ENCODE data around the gene FHL5.

The FHL5 gene

DNA sequence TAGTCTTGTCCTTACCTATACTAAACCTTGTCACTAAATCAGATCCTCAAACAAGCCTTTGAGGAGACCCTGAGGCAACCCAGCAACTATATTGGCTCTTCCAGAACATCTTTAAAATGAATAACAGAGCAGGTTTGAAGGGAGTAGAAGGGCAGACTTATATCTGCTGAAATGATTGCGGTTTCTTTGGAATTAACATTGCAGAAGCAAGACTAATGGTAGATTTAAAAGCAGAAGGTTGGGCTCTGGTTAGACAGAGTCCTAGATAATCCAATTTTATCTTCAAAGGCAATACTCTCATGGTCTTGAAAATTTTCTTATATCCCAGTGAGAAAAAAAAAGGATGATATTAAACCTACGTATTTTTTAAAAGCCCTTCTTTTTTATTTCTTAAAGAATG, 19.1 kb downstream of the FHL5 start:
- no peak for DNase-seq (ENCODE audit: low read depth, low spot score)
- TF ChIP-seq, protein P1, sequence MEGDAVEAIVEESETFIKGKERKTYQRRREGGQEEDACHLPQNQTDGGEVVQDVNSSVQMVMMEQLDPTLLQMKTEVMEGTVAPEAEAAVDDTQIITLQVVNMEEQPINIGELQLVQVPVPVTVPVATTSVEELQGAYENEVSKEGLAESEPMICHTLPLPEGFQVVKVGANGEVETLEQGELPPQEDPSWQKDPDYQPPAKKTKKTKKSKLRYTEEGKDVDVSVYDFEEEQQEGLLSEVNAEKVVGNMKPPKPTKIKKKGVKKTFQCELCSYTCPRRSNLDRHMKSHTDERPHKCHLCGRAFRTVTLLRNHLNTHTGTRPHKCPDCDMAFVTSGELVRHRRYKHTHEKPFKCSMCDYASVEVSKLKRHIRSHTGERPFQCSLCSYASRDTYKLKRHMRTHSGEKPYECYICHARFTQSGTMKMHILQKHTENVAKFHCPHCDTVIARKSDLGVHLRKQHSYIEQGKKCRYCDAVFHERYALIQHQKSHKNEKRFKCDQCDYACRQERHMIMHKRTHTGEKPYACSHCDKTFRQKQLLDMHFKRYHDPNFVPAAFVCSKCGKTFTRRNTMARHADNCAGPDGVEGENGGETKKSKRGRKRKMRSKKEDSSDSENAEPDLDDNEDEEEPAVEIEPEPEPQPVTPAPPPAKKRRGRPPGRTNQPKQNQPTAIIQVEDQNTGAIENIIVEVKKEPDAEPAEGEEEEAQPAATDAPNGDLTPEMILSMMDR (IDR thresholded peaks at IDR 0.05; ENCODE audit: insufficient read depth, low read length, missing control alignments), result no peak
- CTCF ChIA-PET, result no interaction called here
- no peak overlapping the region for H3K4me3 ChIP-seq (ENCODE audit: low read depth, low read length)
- POLR2A ChIA-PET, result no interaction called here

DNA sequence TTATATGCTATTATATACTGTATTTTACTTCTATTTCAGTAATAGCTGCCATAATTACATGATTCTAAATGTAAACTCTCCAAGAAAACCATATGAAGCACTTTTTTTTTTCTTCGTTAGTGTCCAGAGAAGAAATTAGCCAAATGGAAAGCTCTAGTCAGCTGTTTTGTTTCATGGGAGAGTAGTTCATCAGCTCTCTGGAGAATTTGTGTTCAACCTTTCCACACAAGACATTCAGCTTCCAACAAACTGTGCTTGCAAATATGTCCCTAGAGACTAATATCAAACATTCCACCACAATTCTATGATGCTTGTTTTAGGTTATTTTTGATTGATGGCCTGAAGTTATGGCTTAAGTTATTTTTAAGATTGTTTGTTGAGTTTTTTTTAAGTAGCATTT, 19.5 kb downstream of the FHL5 start:
- DNase-seq (ENCODE audit: low read depth, low spot score), result no peak
- CTCF ChIA-PET, result no interaction called here
- H3K4me3 ChIP-seq (ENCODE audit: low read depth, low read length), result no peak overlapping the region
- POLR2A ChIA-PET, result no interaction called here
- TF ChIP-seq, protein P1 (IDR thresholded peaks at IDR 0.05; ENCODE audit: insufficient read depth, low read length, missing control alignments), result no peak

DNA sequence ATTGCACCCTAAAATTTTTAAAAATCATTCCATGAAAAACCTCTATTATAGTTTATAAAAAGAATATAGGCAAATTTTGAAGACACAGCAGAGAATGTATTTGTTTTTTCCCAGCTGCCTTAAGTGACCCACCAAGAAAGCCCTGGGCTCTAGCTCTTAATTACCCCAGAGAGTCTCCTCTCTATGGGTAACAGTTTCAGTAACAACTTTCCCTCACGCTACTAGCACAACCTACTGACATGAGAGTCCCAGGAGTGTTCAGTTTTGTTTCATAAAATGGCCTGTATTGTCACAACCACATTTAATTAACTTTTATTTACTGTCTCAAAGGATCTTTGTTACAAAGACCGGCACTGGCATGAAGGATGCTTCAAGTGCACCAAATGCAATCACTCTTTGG, 41.5 kb downstream of the FHL5 start:
- TF ChIP-seq, protein P1 (IDR thresholded peaks at IDR 0.05; ENCODE audit: insufficient read depth, low read length, missing control alignments), result no peak
- no peak overlapping the region for H3K4me3 ChIP-seq (ENCODE audit: low read depth, low read length)
- ChIA-PET POLR2A (no interaction called here), CTCF (interaction anchor here (1.1 kb wide), 1 partner anchor 294 kb away, joined by 3 read pairs; no protein-coding TSS in a partner anchor)
- no peak for DNase-seq (ENCODE audit: low read depth, low spot score)

DNA sequence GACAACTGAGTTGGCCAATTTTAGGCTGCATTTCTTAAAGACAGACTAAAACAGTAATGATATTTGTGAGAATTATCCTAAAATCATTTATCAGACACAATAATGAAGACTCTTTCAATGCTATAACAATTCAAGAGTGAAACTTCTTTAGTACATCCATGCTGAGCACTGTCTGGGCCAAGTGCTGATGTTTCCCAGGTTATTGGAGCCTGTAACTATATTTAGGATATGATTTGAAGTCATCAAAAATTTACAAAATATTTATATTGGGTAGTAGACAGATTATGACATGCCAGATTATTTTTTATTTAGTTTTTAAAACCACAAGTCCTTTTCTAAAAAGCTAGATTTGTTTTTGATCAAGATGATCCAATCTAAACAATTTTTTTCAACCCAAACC, 45.1 kb downstream of the FHL5 start:
- DNase-seq (ENCODE audit: low read depth, low spot score), result no peak
- no peak overlapping the region for H3K4me3 ChIP-seq (ENCODE audit: low read depth, low read length)
- TF ChIP-seq, protein P1 (IDR thresholded peaks at IDR 0.05; ENCODE audit: insufficient read depth, low read length, missing control alignments), result no peak
- CTCF ChIA-PET, result no interaction called here
- POLR2A ChIA-PET, result no interaction called here

DNA sequence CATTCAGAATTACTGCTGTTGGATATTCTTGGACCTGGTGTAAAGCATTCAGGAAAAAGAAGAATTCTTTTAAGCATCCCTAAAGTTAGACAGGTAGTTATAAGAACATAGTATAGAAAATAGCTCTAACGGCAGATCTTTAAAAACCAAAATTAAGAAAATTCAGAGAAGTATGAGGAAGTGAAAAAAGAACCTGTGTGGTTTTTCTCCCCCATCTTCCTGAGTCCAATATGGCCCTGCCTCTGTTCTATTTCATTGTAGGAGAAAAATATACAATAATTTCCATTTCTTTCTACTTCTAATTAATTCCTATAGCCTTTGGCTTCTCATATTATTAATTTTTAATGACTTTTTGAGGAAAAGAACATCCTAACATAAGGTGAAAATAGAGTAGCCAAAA, 47.1 kb downstream of the FHL5 start:
- H3K4me3 ChIP-seq (ENCODE audit: low read depth, low read length), result no peak overlapping the region
- CTCF ChIA-PET, result no interaction called here
- TF ChIP-seq, protein P1 (IDR thresholded peaks at IDR 0.05; ENCODE audit: insufficient read depth, low read length, missing control alignments), result no peak
- POLR2A ChIA-PET, result no interaction called here
- DNase-seq (ENCODE audit: low read depth, low spot score), result no peak

DNA sequence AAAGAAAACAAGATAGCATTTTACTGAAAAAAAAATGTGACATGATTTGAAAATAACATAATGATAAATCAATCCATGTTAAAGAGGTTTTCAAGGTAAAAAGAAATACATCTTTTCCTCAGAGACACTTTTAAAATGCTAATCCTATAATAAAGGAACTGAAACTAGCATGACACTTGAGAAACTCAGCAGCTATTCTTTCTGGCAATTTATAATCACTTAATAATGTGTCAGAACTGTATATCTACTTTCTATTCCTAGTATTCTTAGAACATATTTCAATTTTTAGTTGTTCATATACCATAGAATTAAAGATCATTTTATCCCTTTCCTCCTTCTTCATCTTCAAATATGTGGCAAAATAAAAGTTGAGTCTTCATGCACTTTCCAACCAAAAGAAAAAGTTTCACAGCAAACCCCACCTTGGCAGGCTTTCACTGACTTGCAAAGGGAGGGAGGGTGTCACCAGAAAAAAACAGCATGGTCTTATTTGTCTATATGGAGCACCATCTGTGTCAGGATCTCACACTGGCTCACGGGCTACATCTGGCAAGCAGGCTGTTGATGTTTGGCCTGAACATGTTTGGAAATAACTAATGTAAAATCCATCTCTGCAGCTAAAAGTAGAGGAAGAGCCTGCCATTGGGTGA, 48.5 kb downstream of the FHL5 start:
- POLR2A ChIA-PET, result no interaction called here
- TF ChIP-seq, protein P1 (IDR thresholded peaks at IDR 0.05; ENCODE audit: insufficient read depth, low read length, missing control alignments), result no peak
- no peak for DNase-seq (ENCODE audit: low read depth, low spot score)
- CTCF ChIA-PET, result no interaction called here
- no peak overlapping the region for H3K4me3 ChIP-seq (ENCODE audit: low read depth, low read length)
